Dermis microvascular lymphatic vessel endothelial cell (primary cell): ENCODE data around the gene BABAM2. TPM values are rescaled to one million over a fixed set of nuclear protein-coding genes. Genes with fewer than 3 reads are reported as not detected.

Source experiments
- DNase-seq, 2 donors: peaks; one replicate each; pipeline versions ENCODE4 v3.0.0 to v3.0.0-alpha.2; 2010; ENCODE audit warnings: low read depth in 2 of 2
- total RNA-seq: library from RNA; depleted of rRNA; stranded (reverse); fragments of >200 nt; gene quantifications from 2 replicates; pipeline ENCODE4 v1.2.1, GENCODE V29; 2014

The BABAM2 gene
- total RNA-seq, 1 donor from 2014 or later: 13.0 TPM

DNA sequence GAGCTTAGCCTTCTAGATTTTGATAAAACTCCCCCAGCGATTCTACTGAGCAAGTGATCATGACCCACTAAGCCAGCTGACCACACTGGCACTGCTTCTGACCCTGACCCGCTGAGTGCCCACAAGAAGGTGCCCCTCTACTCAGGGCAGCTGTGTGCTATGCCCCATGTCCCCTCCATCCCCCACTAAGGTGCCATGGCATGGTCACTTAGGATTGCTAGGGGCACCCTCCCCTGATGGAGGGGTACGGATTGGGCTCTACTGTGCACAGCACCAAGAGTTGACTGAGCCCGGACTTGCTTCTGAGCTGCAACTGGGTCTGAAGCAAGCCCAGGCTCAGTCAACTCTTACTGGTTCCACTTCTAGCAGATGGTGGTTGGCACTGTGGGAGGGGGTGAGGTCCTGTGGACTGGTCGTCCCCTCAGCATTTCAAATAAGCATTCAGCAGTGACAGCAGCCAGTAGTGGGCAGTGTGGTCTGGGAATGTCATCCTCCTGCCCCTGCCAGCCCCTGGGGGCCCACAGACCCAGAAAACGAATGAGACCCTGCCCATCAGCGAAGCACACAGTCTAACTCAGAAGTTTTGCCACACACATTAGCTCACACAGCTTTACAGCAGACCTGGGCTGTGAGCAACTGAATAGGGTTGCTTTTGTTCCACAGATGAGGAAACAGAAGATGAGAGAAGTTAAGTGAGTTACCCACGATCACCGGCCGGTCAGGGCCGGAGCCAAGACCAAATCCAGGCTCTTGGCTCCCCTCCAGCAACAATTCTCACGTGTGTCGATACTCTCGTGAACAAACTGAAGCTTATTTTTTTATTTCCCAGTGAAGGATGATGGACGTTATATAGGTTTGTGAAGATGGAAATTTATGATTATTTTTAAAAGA lies 450.0 kb downstream of the BABAM2 start:
- DNase-seq: no peak

DNA sequence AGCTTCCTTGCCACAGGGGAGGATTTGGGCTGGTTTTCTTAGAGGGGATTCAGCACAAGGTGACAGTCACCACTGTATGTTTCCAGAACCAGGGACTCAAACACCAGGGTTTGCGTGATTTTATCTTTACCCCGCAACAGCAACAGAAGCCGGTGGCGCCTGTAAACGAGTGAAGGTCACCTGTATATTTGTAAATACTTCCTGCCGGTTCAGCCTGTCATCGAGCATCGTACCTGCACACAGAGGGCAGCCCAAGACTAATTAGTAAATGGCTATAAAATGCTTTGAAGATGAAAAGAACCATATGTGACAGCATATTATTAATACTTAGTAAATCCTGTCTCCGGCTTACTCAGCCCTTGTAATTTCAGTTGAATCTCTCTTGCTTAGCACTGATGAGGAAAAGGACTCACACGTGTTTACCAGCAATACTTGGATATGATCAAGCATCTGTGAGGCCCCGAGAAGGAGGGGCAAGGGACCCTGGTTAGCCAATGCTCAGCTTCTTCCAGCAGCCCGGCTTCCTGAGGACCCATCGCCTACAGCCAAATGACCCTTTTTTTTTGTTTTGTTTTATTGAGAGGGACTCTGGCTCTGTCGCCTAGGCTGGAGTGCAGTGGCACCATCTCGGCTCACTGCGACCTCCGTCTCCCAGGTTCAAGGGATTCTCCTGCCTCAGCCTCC lies 450.8 kb downstream of the BABAM2 start:
- no peak for DNase-seq

DNA sequence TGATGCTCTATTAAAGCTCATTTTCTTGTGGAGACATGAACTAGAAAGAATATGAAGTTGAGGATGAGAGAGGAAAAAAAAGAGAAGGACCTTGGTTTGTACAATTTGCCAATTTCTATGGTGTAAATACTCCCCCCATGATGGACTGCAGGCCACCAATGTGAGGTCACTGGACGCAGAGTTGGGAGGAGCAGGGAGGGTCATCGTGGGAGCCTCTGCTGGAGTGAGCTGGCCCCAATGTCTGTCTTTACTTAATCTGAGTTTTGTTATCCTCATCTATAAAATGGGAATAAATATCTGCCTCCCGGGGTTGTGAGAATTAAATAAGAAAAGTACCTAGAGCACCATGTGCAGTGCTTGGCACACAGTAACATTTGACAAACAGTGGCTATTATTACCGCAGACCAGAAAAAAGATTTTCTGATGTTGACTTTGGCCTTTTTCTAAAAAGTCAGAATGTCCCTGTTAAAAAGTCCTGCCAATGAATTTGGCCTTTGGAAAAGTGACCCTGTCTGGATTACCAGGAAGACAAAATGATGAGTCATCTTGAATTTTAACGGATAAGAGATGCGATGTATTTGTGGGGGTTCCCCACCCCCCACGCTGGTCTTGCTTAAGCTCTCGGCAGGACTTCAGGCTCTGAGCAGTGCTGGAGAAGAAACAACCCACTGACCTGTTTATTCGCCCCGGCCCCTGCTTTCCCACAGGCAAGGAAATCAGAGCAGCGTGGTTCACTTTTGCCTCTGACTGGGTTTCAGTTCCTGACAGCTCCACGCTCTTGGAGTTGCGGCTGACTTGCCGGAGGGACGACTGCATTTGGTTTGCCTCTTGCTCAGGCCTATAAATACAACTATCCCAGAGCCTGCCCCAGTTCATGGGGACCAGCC lies 451.8 kb downstream of the BABAM2 start:
- DNase-seq: peak; percentile 48 to 82

DNA sequence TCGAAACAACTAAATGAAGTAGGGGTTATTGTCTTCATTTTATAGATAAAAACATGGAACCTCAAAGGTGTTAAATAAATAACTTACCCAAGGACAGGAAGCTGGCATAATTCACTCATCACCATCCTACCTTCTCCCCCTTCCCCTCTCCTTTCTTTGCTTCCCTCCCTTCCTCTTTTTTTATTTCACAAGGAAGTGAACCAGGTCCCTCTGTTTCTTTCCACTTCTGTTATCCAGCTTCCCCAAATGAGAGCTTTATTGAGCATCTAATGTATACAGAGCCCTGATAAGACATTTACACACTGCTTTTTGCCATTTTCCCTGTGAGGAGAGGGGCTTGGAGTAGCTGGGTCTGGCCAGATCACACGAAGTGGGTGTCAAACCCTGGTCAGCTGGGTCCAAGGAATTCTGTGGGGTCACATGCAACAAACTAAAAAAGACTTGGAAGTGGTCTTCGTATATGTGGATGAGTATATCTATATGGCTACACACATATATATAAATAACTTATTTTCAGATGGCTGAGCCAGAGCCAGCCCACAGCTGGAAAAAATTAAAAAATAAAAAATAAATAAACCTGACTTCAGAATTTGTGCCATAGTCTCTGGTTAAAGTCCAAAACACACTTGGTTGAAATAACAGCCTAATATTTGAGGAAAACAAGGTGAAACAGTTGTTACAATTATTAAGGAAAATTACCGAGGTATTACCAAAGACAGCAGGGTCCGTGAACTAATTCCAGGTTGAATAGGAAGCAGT lies 452.8 kb downstream of the BABAM2 start:
- DNase-seq: no peak

DNA sequence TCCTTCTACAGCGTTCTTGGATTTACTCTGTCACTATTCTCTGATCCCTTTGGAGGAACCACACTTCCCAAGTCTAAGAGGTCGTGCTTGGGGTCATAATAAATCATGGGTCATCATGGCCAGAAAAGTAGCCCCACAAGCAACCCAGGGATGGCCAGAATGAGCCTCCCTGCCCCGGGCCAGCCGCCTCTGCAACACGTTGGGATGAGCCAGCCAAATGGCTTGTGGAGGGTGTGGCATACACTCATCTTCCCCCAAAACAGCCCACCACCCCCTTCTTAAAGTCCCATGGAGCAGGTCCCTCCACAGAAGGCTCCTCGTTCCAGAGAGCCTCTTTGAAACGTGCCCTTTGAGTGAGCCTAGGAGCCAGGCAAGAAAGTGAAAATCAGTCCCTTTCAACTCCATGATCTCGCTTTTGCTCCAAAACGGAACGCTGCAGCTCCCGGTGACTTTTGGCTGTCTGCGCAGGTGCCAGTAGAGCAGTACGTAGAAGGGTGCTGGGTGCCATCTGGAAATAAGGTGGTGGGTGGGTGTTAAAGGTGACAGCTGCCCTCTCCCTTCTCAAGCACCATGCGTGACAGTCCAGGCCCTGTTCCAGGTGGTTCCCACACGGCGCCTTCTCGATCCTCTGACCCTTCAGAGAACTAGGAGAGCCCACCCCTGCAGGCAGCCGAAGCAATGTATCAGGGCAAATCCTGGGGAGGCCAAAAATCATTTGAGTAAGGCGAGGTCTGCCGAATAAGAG lies 453.6 kb downstream of the BABAM2 start:
- no peak for DNase-seq

DNA sequence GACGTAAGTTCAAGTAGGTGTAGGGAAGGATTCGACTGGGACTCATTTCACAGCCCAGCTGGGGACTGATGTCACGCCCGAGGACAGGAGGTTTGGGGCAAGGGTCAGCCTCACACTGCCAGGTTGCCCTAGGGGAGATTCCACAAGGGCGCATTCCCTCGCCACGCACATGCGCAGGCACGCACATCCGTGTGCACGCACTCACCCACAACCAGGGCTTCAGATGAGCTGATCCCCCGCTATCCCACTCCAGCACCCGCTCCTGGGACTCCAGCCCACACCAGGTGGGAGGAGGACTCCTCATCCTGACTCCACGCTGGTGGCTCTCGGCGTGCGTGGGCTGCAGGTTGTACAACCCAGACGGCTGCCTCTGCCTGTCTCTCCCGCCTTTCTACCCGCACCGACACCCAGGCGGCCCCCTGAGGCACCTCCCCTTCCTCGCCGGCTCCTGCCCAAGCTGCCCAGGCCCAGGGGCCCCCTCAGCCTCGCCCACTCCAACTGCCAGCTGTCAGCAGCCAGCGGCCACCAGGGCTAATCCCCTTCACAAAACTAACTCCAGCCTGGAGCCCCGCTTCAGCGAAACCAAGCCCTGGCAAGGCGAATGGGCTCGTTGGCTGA lies 454.3 kb downstream of the BABAM2 start:
- no peak for DNase-seq

DNA sequence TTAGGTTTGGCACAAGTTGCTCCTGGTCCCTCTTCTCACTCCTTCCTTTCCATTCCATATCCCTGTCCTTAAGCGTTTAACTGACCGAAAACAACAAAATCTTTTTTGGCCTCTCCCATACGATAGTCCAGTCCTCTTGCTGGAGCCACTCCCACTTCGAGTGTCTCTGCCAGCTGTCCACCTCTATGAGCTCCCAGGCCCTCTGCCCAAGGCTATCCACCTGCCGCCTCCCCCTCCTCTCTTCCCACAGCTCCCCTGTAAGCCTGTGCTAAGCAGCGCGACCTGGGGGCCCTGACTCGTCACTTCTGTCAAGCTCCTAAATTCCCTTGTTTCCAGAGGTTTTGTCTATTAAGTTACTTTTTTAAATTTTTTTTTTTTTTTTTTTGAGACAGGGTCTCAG lies 455.1 kb downstream of the BABAM2 start:
- DNase-seq: no peak

DNA sequence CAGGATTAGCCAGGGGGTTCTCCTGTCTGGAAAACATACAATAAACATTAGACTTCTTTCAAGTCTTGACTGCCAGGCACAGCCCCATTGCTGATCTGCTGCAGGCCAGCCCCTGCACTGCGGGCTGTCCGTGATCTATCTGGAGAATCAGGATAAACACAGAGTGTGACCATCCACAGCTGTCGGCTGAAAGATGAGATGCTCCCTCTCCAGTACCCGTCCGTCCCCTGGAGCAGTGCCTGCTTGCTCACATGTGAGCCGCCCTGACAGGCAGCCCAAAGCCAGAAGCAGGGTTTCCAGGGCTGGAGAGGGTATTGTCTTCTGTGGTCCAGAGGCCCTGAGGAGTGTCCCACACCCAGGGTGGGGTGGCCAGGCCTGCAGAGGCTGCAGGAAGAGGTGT lies 456.1 kb downstream of the BABAM2 start:
- DNase-seq: no peak

DNA sequence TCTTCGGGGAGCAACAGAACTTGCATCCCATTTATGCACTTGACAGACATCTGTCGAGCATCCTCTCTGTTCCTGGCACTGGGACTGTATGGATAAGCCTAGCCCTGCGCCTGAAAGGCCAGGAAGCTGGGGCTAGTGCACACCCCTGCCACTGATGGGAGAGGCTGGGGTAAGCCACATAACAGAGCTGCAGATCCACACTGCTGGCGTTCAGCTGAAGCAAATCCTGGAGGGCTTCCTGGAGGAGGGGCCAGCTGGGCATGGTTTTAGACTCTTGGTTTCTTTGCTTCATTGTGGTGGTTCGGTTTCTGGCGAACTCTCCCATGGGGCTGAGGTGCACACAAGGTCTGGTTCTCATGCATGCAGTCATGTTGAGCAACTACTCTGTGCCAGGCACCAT lies 456.7 kb downstream of the BABAM2 start:
- DNase-seq: no peak

DNA sequence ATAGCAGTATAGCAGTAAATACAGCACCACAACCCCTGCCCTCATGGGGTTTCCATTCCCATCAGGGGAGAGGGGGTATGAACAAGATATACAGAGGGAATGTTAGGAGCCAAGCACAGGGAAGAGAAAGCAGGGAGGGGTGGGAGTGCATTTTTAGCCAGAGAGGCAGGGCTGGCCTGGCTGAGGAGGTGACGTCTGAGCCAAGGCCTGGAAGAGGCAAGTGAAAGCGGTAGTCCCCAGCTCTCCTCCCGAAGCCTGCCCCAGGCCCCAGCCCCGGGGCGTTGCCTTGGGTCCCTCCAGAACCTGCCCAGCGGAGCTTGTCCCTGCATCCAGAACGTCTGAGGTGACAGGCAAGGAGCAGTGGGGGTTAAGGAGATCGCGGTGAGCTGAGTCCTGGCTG lies 457.1 kb downstream of the BABAM2 start:
- no peak for DNase-seq

DNA sequence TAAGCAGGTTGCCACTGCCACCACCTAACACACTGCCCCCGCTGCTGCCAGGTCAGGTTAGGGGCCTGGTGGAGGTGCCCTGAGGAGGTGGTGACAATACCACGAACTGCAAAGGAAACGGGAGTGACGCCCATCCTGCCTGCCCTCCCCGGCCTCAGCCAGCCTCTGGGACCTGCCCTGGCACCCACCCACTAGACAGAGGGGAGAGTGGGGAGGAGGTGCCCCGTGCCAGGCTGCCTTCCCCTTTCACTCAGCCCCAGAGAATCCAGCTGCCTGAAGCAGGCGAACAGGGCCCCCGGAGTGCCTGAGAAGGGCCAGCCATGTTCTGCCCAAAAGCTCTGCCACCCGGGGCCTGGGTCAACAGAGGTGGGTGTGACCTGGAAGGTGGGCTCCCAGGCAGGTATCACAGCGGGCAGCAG lies 457.6 kb downstream of the BABAM2 start:
- no peak for DNase-seq

DNA sequence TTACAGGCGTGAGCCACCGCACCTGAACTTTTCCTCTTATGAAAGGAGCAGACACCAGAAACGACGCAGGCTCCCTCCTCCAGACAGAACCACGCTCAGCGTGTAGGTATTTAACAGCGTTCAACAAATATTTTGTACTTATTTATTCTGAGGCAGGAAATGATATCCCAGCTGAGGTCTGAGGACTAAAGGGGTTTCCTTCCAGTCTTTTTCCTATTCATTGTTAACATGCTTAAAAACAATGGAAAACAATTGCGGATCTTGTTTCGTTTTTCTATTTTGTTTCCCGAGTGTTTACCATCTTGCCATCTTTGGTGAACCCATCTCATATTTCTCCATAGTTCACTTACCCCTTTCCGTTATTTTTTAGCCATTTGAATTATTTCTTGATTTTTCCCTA lies 458.4 kb downstream of the BABAM2 start:
- peak in 1 of 2 donors; percentile 81 for DNase-seq

DNA sequence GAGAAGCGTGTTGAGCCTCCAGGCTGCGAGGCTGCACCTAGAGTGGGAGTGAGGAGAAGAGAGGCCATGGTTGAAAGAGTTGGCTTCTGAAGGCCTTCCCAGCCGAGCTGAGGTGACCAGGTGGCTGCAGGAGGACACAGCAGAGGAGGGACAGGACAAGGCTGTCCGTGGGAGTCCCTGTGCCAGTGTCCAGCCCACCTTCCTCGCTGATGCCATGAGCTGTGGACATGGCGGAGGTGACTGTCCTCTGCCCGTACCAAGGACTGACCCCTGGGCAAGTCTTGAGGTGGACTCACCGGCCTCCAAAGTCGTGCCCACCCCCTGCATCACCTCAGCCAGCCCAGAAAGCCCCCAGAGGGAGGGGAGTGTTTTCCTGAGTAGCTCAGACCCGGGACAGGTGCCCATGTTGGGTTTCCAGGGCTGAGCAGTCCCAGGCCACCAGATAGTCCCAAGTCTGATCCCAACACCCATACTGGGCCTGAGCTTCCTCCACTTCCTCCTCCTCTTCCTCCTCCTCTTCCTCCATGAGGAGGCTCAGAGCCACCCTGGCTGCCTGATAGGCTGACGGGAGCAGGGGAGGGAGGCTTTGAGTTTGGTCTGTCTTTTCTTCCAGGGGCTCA lies 459.1 kb downstream of the BABAM2 start:
- DNase-seq: no peak

DNA sequence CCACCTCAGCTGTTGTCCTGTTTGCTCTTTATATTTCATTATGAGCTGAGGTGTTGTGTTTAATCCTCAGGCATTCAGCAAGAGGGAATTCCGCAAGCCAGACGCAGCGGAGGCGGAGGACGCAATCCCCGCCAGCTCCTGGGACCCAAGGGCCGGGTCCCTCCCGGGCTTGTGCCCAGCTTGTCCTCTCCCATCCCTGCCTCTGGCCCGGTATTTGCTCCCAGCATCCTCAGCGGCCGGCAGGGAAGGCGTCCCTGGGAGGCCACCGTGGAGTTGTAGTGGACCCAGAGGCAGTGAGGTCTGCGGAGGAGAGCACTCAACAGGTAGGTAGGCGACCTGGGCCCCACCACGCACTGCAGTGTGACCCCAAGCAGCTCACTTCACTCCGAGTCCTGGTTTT lies 459.7 kb downstream of the BABAM2 start:
- no peak for DNase-seq

DNA sequence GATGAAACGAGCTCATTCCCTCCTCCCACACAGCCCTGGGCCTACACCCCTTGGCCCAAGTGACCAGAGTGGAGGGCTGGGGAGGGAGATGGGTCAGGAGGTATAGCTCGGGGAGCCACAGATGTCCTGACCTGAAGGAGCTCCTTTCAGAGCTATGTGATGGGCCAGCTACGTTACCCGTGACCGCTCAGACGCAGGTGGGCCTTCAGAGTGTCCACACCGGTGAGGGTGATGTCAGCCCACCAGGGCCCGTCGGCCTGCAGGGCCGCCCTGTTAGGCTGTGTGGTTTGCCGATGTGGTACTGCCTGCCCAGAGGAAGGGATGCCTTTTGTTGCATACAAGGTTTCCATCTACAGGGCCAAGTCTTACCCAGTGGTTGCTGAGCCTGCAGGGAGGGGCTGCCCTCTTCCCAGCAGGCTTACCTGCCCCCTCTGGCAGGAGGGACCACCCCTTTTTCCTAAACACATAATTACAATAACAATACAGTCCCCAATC lies 460.3 kb downstream of the BABAM2 start:
- DNase-seq: no peak

DNA sequence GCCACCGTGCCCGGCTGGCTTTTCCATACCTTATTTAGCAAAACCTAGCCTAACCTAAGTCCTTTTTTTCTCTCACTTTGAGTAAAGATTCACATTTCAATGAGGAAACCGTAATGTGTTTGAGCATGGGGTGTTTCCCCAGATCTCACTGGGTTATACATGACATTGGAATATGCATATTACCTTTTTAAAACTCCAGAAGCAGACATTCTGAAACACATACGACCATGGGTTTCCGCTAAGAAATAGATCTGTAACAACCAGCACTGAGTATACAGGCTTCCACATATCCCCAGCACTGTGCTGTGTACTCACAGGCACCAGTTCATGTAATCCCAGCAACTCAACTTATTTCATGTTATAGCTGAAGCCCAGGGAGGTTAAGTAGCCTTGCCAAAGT lies 461.1 kb downstream of the BABAM2 start:
- no peak for DNase-seq

DNA sequence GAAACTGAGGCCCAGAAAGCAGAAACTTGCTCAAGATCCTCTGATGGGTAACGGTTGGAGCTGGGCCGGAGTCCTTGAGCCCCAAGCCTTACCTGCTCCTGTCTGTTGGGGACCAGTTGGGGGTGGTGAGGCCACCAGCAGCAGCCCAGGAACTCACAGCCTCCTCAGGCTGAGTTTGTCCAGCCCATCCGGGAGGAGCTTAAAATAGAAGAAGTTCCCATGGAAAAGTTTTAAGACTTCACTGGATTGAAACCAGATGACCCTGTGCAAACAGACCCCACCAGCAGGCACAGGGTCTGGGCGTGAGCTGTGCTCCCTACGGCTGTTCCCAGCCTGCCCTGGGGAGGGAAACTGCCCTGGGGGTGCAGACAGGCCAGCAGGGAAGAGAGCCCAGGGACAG lies 461.6 kb downstream of the BABAM2 start:
- DNase-seq: no peak

DNA sequence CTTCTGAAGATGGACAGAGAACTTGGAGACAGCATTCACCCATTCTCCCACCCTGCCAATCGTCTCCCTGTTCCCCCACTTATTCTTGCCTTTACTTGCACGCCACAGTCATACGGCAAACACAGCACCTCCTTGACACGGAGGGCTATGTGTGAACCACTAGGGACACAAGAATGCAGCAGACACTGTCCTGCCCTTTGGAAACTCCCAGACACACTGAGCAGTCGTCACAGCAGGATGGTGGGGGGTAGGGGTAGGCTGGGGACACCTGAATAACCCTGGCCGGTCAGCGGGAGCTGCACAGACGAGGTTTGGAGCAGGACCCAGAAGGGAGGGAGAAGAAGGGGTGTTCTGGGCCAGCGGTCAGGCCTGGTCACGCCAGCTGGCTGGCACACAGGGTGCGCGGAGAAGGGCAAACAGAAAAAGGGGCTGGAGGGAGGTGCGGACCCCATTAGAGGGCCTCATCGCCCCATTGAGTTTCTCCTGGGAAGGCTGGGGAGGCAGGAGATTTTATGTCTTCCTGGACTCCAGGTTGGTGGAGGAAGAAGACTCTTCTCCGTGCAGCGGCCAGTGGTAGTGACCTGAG lies 462.2 kb downstream of the BABAM2 start:
- no peak for DNase-seq

DNA sequence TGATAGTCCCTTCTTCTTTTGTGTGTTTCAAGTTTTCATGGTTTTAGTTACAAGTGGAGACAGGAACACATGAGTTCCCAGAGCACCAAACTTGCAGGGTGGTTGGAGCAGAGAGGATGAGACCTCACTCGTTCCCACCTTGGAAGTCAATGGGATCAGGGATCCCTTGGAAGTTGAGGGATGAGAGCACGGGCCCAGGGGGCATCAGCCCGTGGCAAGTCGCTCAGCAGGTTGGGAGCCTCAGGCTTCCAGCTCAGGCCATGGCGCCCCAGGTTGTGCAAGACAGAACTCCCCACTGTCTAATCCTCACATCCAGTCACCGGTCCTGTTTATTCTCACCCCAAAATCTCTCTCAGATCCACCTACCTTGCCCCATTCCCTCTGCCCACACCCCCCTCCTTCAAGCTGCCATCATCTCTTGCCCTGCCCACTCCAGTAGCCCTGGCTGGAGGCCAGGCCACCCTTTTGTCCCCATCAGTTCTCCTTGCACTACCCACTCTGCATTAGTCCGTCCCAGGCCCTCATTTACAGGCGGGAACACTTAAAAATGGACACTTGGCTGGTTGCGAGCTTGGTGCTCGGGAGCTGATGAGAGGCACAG lies 464.5 kb downstream of the BABAM2 start:
- DNase-seq: no peak
